ENCODE data around the gene MARCKSL1. TPM values are rescaled to one million over a fixed set of nuclear protein-coding genes. Genes with fewer than 3 reads are reported as not detected.
"Not testable (repeated sequence)": the region's sequence is repeated elsewhere in the genome, so short reads cannot be mapped to it uniquely, and the experiment has no call there.

MARCKSL1 gene
- total RNA-seq, 1 experiment from 2014 or later, result 0.65 TPM

GRCh38 chr1:32356478-32356877, 20.4 kb upstream of the MARCKSL1 start:
- no peaks in the 10 kb centered on the region for H3K9me3 Mint-ChIP-seq (ENCODE audit: unreplicated experiment)
- no TSS peak for BruUV-seq (replicated peaks)
- peaks cover 11% of the 10 kb centered on the region for H3K4me1 Mint-ChIP-seq (ENCODE audit: insufficient read depth, unreplicated experiment)
- intact Hi-C loops (cut with micrococcal nuclease), result no loop called here
- H3K27ac Mint-ChIP-seq (ENCODE audit: low read depth, unreplicated experiment), result no peak overlapping the region
- no peak overlapping the region for H3K4me3 Mint-ChIP-seq (ENCODE audit: unreplicated experiment)
- ChIA-PET CTCF (no interaction called here), POLR2A (no interaction called here)
- TF ChIP-seq CTCF (IDR thresholded peaks at IDR 0.05; ENCODE audit: unreplicated experiment), result no peak
- H3K36me3 Mint-ChIP-seq (ENCODE audit: insufficient read depth, unreplicated experiment), result peaks cover 26% of the 10 kb centered on the region
- no peak for DNase-seq (ENCODE audit: unreplicated experiment)
- no peaks in the 10 kb centered on the region for H3K27me3 Mint-ChIP-seq (ENCODE audit: insufficient read depth, unreplicated experiment)

- peaks cover 11% of the 10 kb centered on the region for H3K4me1 Mint-ChIP-seq (ENCODE audit: insufficient read depth, unreplicated experiment)
- intact Hi-C loops (cut with micrococcal nuclease); BruUV-seq (replicated peaks); CTCF ChIA-PET; H3K9me3 Mint-ChIP-seq (ENCODE audit: unreplicated experiment); DNase-seq (ENCODE audit: unreplicated experiment); H3K27me3 Mint-ChIP-seq (ENCODE audit: insufficient read depth, unreplicated experiment); H3K27ac Mint-ChIP-seq (ENCODE audit: low read depth, unreplicated experiment); H3K4me3 Mint-ChIP-seq (ENCODE audit: unreplicated experiment): not testable (repeated sequence)
- POLR2A ChIA-PET, result interaction anchor here (0.7 kb wide), 1 partner anchor 65 kb away, joined by 3 read pairs; no protein-coding TSS in a partner anchor
- peaks cover 26% of the 10 kb centered on the region for H3K36me3 Mint-ChIP-seq (ENCODE audit: insufficient read depth, unreplicated experiment)
Measured at GRCh38 chr1:32355778-32356177, 19.7 kb upstream of the MARCKSL1 start.

GRCh38 chr1:32353886-32354570, 18.0 kb upstream of the MARCKSL1 start:
- POLR2A ChIA-PET, result interaction anchor here (0.6 to 1.8 kb wide), 2 partner anchors 10 to 709 kb away, joined by 3 to 6 read pairs; partner anchors contain the start of gene PEF1

GRCh38 chr1:32353431-32353830, 17.4 kb upstream of the MARCKSL1 start:
- H3K36me3 Mint-ChIP-seq (ENCODE audit: insufficient read depth, unreplicated experiment), result peaks cover 20% of the 10 kb centered on the region
- H3K9me3 Mint-ChIP-seq (ENCODE audit: unreplicated experiment), result no peaks in the 10 kb centered on the region
- peak overlapping the region; percentile 82 for H3K4me3 Mint-ChIP-seq (ENCODE audit: unreplicated experiment)
- no TSS peak for BruUV-seq (replicated peaks)
- H3K27me3 Mint-ChIP-seq (ENCODE audit: insufficient read depth, unreplicated experiment), result no peaks in the 10 kb centered on the region
- DNase-seq (ENCODE audit: unreplicated experiment), result no peak
- peaks cover 11% of the 10 kb centered on the region for H3K4me1 Mint-ChIP-seq (ENCODE audit: insufficient read depth, unreplicated experiment)
- ChIA-PET POLR2A (interaction anchor here (1.2 to 1.8 kb wide), 2 partner anchors 11 to 174 kb away, joined by 3 to 6 read pairs; partner anchors contain the start of gene TXLNA), CTCF (no interaction called here)
- intact Hi-C loops (cut with micrococcal nuclease), result no loop called here
- no peak overlapping the region for H3K27ac Mint-ChIP-seq (ENCODE audit: low read depth, unreplicated experiment)
- no peak for TF ChIP-seq CTCF (IDR thresholded peaks at IDR 0.05; ENCODE audit: unreplicated experiment)

More at GRCh38 chr1:32353886-32354570, 18.0 kb upstream of the MARCKSL1 start:
- peak overlapping the region; percentile 82 for H3K4me3 Mint-ChIP-seq (ENCODE audit: unreplicated experiment)
- no TSS peak for BruUV-seq (replicated peaks)
- no peaks in the 10 kb centered on the region for H3K27me3 Mint-ChIP-seq (ENCODE audit: insufficient read depth, unreplicated experiment)
- DNase-seq (ENCODE audit: unreplicated experiment), result no peak
- CTCF ChIA-PET, result interaction anchor here (0.6 to 1.3 kb wide), 2 partner anchors 12 to 138 kb away, joined by 3 to 4 read pairs; no protein-coding TSS in a partner anchor
- intact Hi-C loops (cut with micrococcal nuclease), result no loop called here
- TF ChIP-seq CTCF (IDR thresholded peaks at IDR 0.05; ENCODE audit: unreplicated experiment), result no peak
- peaks cover 20% of the 10 kb centered on the region for H3K36me3 Mint-ChIP-seq (ENCODE audit: insufficient read depth, unreplicated experiment)
- no peaks in the 10 kb centered on the region for H3K9me3 Mint-ChIP-seq (ENCODE audit: unreplicated experiment)
- H3K4me1 Mint-ChIP-seq (ENCODE audit: insufficient read depth, unreplicated experiment), result peaks cover 11% of the 10 kb centered on the region
- no peak overlapping the region for H3K27ac Mint-ChIP-seq (ENCODE audit: low read depth, unreplicated experiment)
